ENCODE results near the gene HSPB3.
"Not testable (repeated sequence)": the region's sequence is repeated elsewhere in the genome, so short reads cannot be mapped to it uniquely, and the experiment has no call there.

The HSPB3 gene

DNA sequence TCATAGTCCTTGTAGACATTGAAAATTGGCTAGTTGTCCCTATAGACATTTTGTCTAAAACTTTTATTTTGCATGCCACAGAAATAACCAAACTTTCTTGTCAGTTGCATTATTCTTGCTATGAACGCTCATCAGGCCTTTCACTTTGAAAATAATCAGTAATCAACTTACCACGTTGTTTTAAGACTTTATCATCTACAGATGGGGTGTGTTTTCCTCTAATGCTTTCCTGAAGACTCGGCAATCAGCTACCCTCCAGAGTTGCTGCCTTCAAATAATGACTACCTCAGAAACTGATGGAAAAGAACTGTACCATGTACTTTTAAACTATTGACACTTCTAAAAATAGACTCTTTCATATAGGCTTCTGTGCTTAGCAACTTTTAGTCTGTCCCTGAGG, 33.5 kb upstream of the HSPB3 start:
- no peak for DNase-seq (ENCODE audit: low read depth)
- H3K4me3 ChIP-seq (ENCODE audit: low read depth, low read length): no peak overlapping the region
- TF ChIP-seq, protein P1, sequence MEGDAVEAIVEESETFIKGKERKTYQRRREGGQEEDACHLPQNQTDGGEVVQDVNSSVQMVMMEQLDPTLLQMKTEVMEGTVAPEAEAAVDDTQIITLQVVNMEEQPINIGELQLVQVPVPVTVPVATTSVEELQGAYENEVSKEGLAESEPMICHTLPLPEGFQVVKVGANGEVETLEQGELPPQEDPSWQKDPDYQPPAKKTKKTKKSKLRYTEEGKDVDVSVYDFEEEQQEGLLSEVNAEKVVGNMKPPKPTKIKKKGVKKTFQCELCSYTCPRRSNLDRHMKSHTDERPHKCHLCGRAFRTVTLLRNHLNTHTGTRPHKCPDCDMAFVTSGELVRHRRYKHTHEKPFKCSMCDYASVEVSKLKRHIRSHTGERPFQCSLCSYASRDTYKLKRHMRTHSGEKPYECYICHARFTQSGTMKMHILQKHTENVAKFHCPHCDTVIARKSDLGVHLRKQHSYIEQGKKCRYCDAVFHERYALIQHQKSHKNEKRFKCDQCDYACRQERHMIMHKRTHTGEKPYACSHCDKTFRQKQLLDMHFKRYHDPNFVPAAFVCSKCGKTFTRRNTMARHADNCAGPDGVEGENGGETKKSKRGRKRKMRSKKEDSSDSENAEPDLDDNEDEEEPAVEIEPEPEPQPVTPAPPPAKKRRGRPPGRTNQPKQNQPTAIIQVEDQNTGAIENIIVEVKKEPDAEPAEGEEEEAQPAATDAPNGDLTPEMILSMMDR (conservative IDR thresholded peaks at IDR 0.05; ENCODE audit: low read depth, low read length): no peak

DNA sequence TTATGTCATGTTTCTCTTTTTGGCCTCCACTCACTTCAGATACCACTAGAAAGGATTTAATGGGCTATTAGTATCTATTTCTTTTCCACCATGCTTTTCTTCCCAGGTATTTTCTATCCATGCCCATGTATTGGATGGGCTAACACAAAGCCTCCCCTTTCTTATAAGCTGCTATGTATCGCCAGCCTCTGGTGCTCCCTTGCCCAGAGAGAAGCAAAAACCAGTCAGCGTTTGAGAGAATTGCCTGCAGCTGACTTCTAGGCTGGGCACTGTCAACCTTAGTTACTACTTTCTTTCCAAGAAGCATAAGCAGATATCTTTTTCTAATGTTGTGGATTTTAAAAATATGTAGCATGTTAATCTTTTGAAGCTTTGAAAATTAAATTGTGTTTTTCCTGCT, 30.2 kb upstream of the HSPB3 start:
- TF ChIP-seq, protein P1 (conservative IDR thresholded peaks at IDR 0.05; ENCODE audit: low read depth, low read length): no peak
- DNase-seq (ENCODE audit: low read depth): no peak
- H3K4me3 ChIP-seq (ENCODE audit: low read depth, low read length): no peak overlapping the region

DNA sequence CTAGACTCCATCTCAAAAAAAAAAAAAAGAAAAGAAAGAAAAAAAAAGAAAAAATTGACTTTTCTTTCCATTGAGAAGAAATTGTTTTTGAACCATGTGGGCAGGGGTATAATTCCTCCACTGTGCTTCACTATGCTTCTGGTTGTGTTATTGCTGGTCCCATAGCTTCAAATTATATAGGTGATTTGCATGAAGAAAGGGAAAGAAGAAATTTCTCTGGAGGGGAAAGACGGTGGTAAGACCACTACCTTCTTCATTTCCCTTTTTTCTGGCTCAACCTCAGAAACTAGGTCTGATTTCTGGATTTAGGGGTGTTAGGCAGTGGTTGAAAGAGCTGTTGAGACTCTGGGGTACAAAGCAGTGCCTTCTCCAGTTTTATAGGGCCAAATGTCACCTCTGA, 29.3 kb upstream of the HSPB3 start:
- H3K4me3 ChIP-seq (ENCODE audit: low read depth, low read length): no peak overlapping the region
- DNase-seq (ENCODE audit: low read depth): no peak
- TF ChIP-seq, protein P1 (conservative IDR thresholded peaks at IDR 0.05; ENCODE audit: low read depth, low read length): no peak

DNA sequence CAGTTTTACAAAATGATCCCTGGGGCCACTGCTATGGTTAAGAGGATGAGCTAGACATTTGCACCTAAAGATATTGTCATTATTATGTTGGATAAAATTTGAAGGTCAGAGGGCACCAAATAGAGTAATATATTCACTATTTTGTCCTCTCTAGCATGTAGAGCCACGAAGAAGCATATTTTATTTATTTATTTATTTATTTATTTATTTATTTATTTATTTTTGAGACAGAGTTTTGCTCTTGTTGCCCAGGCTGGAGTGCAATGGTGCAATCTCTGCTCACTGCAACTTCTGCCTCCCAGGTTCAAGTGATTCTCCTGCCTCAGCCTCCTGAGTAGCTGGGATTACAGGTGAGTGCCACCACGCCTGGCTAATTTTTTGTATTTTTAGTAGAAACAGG, 20.8 kb upstream of the HSPB3 start:
- DNase-seq (ENCODE audit: low read depth); H3K4me3 ChIP-seq (ENCODE audit: low read depth, low read length): not testable (repeated sequence)

DNA sequence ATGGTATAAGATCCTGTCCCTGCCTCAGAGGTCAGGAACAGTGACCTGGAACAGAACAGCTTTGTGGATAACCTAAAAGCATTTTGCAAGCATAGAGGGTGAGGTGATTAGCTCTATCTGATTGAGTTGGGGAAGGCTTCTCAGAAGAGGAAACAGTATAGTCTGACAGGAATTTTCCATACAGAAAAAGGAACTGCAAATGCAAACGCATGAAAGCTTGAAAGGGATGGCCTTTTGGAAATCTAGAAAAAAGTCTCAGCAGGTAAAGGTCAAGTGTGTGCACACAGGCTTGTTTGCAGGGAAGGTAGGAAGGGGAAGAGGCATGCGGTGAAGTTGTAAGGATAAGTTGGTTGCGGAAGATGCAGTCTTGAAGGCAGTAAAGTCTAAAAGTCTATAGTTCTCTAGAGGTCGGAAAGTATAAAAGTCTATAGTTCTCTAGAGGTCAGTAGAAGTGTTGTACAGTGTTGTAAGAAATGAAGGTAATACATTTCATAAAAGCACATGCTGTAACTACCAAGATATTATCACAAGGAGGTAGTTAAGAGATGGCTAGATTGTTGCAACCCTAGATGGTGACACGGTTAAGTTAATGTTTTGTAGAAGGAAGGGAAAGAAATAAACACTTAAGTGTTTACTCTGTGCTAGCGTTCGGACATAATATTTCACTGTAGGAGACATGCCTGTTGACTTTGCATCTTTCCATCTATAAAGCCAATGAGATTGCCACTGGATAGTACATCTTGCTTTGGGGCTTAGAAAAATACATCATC, 16.7 kb upstream of the HSPB3 start:
- TF ChIP-seq, protein P1 (conservative IDR thresholded peaks at IDR 0.05; ENCODE audit: low read depth, low read length): no peak
- no peak overlapping the region for H3K4me3 ChIP-seq (ENCODE audit: low read depth, low read length)
- DNase-seq (ENCODE audit: low read depth): no peak

DNA sequence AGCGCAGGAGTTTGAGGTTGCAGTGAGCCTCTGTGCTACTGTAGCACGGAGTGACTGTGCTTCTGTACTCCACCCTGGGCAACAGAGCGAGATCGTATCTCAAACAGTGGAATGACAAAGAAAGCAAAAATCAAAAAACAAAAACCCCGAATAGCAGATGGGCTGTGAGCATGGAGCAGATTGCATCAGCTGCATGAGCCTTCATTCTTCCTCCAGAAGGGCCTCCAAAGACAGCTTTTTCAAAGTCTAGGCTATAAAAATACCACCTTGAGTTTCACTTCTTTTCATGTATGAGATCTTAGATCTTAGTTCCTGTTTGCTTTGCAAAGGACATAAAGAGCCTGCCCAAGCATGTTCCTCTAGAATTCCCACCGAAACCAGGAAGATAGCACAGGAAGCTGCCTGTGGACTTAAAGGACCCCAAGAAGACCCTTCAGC, 15.0 kb upstream of the HSPB3 start:
- TF ChIP-seq, protein P1 (conservative IDR thresholded peaks at IDR 0.05; ENCODE audit: low read depth, low read length): no peak
- H3K4me3 ChIP-seq (ENCODE audit: low read depth, low read length): no peak overlapping the region

DNA sequence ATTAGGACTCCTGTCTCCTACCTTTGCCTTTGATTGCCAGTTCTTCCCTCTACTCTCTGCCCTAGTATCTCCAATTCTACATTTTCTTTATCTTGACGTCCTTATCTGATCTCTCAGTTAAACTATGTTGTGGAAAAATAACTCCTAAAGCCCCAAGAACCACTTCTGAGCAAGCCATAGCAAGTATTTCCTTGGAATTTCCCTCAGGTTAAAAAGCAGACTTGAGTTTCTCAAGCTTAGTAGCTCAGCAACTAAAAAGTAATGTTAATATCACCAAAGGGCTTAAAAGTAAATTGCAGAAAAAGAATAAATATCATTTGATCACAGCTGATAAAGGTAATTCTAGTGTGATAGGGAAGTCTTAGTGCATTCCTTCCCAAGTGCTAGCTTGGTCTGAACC, 13.2 kb upstream of the HSPB3 start:
- TF ChIP-seq, protein P1 (conservative IDR thresholded peaks at IDR 0.05; ENCODE audit: low read depth, low read length): no peak
- no peak for DNase-seq (ENCODE audit: low read depth)
- H3K4me3 ChIP-seq (ENCODE audit: low read depth, low read length): no peak overlapping the region

More for the DNA sequence above, 15.0 kb upstream of the HSPB3 start:
- DNase-seq (ENCODE audit: low read depth): no peak
